CD4-positive, alpha-beta T cell treated with Interferon gamma for 1 hour (primary cell): ENCODE data around the gene HOXA4.

Experiments used
- DNase-seq: peaks from one replicate; pipeline ENCODE4 v3.0.0-alpha.2; 2020

The HOXA4 gene

DNA sequence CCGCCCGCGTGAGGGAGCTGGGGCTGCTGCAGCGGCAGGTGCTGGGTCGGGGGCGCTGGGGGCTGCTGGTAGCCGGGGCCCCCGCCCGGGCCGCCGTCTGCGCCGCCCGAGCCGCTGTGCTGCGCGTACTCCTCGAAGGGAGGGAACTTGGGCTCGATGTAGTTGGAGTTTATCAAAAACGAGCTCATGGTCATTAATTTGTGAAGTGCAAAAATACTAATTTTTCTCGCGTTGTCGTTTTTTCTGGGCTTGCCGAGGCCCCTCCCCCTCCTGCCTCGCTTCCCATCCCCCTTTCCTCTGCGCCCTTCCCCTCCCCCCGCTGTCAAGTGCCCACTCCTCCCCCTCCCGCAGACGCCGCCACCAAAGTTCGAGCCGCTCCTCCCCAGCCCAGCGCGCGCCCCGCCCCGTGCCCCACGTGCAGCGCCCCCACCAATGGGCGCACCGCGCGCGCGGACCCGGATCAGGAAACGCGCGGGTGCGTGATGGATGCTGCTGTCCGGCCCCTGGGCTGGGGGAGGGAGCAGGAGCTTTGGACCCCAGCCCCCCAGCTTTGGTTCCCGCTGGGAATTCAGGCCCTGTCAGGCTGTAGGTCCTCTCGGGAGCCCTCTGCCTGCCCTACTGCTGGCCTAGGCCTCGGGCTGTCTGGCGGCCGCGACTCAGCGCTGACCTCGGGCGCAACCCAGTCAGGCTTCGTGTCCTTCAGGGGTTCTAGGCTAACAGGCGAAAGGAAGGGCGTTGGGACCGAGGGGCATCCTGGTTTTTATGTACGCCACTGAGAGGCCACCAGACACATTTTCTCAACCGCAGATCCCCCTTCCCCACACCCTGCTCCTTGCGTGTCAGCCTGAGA lies at the start of gene HOXA4:
Gene HOXA4, minus strand, starts transcription at position 218 of the 850 bp plus-strand sequence. Its CDS starts 24 bp downstream, at position 194.
- DNase-seq, result peak; percentile 85

DNA sequence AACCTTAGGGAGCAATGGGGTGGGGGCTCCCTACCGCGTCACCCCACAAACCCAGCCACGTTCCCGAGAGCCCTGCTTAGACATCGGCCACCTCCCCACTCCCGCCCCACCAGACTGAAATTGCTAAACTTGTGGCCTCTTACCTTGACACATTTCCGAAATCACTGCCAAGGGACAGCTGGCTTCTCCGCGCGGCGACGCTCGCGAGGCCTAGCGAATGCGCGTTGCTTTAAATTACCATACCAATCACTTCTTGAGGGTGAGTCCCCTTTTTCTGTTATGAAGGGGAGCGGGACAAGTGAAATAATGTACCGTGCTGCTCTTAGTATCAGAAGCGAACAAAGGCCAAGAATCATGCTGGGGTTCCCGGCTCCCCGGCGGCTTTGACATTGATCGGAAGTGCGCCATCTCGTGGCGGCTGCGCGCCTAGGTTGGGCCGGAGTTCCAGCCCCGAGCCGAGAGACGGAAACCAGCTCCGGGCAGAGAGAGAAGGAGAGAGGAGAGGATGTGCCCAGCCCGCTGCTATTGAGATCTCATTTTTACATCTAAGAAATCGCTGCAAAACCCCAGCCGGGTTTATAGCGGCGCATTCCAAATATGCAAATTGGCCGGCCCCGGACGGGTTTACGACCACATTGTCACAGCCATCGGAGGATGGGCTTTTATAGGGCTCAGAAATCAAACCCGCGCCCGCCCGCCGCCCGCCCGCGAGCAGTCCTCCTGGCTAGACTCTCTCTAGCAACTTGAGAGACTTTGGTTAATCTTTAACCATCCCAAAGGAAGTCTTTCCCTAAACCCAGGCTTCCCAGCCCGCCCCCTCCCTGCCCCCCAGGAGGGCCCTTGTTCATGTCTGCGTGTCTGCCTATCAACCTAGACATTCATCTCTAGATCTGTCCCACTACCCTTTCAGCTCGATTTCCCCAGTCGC lies 49.2 kb upstream of the HOXA4 start:
- DNase-seq, result peak; percentile 57

DNA sequence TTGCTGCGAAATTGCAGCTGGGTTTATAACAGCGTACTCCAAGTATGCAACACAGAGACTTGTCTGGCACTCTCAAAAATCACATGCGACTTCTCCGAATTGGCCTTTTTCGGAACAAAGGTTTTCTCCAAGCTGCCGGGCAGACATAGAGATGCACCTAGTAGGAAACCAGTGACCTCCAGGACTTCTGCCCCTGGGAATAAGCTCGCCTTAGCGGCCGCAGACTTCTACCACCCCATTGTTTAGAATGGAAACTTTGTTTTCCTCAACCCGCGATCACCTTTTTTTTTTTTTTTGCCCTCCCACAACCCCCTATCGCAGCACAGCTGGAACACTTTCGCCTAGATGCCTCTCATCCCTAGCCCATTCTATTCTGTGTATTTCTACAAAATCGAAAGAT lies 48.5 kb upstream of the HOXA4 start:
- no peak for DNase-seq

DNA sequence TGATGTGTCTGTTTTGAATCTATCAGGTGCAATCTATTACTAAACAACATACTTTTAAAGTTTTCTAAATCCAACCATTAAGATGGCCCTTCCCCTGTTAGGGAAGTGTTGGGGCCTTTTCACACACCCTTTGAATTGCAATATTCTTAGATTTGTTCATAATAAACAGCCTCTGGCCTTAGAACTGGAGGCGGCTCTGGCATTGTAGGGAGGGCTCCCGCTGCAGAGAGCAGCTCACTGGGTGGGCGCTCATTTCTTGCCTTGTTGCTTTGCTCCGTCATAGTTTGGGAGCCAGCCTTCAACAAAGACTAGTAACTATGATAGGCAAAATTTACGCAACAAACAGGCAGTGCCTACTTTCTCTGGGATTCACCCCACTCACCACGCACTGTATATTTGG lies 47.8 kb upstream of the HOXA4 start:
- DNase-seq, result no peak

DNA sequence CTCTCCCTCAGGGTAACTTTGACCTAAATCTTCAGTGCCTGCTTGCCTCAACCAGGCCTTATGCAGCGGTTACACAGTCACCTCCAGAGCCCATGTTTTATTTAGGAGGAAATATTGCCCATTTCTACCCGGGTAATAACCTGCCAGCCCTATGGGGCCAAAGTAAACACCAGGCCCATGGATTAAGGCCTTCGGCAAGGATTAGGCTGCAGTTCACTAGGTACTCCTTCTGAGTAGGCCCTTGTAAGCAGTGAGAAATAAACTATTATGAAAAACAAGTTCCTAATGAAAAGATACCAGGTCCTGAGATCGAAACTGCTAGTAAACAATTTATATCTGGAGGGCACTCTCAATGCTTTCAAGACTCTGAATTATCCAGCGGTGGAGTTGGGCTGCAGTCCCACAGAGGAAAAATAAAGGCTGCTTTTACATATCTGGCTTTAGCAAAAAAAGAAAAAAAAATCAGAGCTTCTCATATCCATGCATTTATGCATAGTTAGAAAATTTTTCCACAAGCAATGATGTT lies 47.3 kb upstream of the HOXA4 start:
- DNase-seq, result no peak

DNA sequence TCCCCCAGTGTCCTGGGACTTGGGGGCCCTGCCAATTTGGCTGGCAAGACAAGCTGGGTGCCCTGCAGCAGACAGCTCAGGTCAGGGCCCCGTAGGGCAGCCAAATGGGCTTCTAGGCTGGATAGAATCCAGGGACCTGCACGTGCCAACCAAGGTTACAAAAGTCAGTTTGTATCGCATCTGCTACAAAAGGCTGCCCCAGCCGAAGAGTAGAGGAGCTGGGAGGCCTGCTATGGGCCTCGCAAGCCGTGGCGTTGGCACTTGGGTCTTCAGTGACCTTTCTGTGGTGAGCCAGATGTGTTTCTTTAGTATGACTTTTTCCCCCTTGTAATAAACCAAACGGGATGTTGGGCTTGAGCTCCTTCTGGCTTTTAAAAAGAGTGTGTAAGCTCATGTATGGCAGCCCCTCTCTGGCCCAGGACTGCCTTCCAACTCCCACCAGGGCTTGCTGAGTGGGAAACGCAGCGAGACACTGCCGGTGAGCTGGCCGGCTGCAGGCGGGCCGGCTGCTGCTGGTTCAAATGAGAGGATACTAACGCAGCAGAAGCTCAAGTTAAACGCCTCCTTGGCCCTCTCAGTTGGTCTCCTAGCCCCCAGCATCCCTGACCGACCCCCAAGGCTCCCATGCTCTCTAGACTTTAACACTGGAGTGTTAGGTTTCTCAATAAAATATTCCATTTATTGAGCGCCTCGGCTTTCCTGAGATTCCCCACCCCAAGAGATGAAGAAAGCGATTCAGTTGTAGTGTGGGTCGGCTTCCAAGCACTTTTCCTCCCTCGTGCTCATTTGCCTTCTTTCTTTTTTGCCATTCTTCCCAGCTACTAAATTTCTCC lies 46.6 kb upstream of the HOXA4 start:
- DNase-seq, result no peak

DNA sequence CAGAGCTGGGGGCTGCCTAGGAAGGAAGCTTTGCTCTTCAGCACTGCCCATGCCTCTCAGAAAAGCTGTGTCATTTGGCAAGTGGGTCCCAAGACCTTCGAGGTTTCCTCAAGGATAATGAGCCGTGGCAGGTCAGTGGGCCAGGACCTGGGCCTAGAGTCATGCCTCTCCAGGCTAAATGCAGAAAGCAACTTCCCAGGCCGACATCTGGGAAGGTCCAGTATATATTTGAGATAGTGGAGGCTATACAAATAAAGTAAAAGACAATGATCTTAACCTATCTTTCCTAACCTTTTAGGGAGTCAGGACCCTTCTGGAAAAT lies 45.9 kb upstream of the HOXA4 start:
- DNase-seq, result no peak

DNA sequence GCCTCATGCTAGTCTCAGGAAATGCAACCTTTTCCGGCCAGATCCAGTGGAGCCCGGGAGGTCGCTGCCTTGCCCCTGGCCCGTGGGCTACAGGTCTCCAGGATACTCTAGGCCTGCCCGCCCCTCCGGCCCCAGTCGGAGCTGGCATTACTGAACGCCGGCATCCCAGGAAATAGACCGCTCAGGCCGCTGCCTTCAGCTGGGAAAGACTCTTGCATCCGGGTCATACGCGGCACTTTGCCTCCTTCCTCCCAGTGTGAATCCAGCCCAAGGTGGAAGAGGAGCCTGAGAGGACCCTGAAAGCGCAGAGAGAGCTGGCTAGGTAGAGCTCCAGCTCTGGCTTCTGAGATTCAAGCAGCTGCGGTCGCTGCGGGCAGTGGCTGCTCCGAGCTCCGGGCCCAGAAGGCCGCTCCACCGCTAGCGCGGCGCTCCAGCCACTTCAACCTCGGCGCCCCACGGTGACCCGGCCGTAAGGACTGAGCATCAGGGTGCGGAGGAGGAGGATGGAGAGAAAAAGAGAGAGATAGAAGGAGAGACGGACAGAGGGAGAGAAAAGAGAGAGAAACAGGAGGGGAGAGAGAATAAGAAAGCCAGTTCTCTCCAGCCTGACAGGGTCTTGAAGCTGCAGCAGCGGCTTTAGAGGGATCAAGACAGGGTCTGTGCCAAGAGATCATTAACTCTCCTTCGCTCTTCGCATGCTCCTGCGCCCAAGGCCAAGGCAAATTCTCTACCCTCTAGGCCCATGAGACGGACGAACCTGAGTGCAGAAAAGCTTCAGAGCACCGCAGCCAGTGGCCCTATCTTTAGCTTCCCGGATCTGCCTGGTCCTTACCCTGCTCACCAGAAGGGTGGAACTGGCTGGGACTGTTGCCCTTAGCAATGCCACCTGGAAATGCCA lies 45.3 kb upstream of the HOXA4 start:
- DNase-seq, result no peak

DNA sequence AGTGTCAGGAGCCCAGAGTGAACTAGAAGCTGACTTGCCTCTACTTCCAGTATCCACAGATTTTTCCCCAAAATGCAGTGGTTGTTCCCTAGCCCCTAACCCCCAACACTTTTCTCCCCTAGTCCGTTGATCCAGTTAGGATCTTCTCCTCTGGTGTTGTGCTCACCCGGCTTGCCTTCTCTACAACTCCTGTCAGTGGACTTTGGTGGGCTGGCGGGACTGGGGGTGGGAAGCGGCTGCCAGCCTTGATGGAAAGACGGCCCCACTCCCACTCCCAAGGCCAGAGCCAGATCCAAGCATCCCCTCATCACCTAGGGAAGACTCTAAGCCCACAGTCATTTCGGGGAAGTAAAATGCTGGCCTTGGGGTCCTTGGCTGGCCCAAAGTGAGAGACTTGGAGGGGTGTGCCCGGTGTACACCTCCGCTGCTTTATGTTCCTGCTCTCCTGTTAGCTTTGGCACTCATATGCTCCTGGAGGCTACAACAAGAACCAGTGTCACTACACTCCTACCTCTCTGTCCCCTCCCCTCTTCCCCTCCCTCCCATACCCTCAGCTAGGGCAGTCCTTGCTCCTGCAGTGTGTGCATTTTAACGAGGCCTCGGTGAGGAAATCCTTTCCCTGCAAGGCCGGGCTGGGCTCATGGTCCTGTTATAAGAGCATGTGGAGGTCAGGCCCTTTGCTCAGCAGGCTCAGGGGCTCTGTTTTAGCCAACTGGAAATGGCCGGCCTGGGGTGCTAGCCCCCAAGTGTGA lies 44.5 kb upstream of the HOXA4 start:
- no peak for DNase-seq

DNA sequence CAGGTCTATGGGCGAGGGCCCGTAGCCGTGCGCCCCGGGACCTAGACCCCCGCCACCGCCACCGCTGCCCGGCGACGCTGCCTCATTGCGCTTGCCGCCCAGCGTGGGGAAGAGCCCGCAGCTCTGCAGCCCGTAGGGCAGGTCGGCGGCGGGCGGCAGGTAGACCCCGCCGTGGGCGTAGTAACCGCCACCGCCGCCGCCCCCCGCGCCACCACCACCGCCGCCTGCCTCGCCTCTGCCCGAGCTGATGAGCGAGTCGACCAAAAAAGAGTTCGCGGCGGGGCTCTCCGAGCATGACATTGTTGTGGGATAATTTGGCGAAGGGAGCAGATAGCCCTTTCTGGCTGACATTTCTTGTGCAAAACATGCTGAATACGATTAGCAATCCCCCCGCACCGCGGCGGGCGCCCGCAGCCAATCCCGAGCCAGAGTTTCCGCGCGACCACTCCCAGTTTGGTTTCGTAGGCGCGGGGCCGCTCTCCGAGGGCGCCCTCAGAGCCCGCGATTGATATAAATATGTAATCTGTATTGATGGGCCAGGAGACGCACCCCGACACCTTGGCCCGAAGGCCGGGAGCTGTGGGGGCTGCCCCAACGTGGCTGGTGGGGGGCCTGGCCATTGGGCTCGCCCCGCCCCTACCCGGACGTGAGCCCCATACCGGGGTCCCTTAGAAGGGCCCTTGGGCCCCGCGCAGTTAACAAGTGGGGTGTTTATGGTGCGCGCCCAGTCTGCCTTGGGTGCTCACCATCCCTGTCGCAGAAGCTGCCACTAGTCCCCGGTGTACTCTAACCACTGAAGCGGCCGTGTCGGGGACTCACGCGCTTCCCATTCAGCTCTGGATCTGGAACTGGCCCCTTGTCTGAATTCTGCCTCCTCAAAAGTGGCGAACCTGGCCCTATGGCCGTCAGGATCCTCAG lies 43.7 kb upstream of the HOXA4 start, which contains the start of gene HOXA10:
Gene HOXA10, minus strand, starts transcription at position 365 of the 918 bp plus-strand sequence. Its CDS starts 14 bp downstream, at position 351.
- no peak for DNase-seq

DNA sequence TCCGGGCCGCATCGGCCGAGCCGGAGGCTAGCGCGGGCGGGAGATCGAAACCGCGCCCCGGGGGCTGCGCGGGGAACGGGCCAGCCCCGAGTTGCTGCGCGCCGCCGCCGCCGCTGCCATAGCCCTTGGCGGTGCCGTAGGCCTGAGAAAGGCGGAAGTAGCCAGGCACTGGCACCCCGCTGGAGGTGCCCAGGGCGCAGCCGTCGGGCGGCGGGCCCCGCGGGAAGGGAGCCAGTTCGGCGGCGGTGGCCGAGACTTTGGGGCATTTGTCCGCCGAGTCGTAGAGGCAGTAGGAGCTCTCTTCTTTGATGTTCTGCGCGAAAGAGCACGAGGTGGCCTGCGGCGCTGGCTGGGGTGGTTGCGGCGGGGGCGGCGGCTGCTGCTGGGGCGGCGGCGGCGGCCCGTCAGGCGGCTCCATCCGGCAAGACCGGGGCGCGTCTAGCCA lies 43.0 kb upstream of the HOXA4 start:
- DNase-seq, result peak; percentile 33

DNA sequence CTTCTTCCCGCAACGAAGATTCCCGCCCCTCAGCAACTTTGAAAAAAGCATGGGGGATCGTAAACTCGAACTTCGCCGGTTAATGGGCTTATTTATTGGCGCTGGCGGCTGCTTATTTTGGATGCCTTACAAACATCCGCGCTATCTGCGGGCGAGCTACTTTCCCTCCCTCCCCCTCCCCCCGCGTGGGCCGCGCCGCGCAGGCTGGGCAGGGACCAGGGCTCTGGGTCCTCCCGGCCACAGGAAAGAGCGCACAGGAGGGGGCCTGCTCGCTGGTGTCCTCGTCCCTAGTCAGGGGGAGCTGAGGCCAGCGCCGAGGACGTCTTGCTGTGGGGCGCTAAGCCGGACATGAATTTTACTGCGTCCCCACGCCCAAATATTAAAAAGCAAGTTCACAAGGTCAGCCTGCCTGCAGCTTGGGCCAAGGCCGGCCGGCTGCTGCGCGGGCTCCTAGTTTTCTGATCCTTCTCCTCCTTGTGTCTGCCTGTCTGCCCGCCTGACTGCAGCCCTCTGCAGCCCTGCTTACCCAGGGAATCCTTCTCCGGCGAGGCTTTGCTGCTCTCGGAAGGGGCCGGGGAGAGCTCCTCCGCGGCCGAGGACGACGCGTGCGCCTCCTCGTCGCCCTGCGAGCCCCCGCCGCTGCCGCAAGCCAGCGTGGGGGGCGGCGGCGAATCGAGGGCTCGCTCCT lies 42.4 kb upstream of the HOXA4 start:
- DNase-seq, result no peak

DNA sequence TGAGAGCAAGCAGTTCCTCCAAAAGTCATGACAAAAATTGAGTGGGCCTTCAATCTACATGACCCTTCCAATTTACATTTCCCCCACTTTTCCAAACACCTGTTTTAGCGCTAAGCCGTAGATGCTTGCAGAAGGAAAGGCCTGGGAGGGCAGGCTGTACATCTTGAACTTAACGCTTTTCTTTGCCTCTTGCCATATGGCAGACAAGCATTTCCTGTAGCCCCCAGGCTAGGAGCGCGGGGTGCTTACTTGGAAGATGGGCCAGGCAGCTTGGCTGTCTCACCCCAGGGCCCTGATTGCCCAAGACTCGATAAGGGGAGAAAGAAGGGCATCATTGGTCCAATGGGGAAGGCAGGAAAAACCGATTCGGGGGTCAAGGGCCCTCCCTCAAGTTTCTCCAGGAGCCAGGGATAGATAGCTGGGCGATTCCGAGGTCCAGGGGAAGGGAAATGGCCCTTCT lies 41.8 kb upstream of the HOXA4 start:
- DNase-seq, result no peak

DNA sequence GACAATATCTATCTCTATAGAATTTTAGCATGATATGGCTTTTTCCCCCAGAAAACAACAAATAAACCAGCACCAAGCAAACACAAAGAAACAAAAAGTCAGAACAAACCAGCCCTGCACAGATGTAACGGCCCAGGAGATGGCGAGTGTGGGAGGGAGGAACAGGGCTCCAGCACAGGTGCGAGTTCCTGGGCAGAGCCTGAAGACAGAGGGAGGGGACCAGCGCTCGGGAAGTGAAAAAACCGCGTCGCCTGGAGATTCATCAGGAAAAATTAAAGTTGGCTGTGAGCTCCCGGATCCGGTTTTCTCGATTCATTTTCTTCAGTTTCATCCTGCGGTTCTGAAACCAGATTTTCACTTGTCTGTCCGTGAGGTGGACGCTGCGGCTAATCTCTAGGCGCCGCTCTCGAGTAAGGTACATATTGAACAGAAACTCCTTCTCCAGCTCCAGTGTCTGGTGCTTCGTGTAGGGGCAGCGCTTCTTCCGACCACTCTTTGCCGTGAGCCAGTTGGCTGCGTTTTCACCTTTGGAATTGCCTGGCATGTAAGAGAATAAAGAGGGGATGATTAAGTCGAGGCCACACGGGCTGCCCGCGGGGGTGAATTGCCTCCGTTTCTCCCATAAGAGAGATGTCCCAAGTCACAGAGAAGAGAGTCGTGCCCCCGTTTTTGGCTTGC lies 41.2 kb upstream of the HOXA4 start:
- DNase-seq, result no peak

DNA sequence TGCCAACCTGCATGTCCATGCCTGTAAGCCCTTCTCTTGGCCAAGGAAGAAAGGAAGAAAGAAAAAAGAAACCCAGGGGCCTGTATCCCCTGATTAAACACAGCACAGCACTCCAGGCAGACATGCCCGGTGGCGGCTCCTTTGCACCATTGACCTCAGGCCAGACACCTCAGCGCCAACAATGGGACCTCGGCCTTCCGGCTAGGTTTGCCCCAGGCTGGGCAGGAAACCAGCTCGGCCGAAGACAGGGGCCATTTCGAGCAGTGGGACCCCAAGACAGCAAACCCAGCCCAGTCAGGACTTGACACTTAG lies 40.7 kb upstream of the HOXA4 start:
- DNase-seq, result no peak

DNA sequence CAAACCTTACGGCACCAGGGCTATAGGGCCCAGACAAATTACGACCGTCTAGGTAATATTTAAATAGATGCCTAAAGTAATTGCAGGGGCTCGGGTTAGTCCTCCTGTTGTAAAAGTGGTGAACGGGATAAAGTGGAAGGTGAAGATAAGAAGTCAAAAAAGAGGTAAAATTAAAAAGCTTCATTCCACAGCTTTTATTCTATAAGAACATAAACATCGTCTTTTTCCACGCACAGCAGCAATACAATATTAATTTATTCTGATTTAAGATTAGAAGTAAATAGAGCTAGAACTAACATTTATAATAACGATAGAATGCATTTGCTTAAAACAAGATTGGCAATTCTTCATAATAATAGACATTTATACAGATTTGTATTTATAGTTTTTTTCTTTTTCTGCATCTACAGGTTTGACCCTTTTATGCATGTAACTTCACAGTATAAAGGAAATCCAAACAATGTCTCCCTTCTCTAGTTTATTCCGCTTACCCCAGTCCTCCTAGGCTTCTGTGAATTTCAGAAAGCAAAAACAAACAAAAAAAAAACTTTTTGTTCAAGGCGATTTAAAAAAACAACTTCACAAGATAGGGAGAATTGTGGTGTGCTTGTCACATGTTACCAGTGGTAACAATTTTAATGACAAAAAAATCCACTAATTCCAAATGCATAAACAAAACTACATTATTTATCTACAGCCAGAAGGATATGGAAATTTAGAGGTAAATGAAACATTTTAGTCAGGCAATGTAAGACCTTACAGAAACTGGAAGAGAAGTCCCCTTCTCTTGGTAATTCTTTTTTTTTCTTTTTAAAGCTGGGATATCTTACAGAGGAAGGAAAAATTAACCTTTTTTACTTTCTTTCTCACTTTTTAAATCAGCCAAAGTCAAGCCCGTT lies 40.1 kb upstream of the HOXA4 start:
- no peak for DNase-seq

DNA sequence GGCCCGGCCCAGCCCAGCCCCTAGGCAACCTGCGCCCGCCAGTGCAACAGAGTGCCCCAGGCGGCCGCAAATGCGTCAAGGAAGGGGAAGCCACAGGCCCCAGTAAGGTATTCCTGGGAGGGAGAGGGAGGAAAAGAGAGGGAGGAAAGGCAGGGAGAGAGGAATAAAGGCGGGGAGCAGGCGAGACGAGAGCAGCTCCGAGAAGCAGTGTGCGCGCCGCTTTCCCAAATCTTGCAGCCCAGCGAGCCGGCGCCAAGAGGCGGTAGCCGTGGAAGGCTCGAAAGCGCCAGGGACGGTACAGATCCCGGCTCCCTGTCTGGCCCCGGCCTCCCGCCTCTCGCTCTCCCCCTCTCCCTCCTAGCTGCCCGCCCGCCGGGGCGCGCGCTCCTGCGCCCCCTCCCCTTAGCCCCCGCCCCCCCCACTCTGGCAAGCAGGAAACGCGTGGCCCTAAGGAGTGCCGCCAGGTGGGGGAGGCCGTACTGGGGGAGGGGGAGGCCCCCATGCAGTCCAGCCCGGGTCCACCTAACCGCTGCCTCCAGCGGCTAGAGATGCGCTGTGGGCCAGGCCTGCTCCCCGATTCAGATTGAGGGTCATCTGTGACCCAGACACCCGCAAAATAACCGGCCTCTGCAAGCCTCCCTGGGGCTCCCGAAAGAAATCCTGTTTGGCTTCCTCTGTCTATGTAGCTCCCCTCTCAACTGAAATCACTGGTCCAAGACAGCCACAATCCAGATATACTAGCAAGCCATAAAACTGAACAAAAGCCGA lies 39.3 kb upstream of the HOXA4 start:
- DNase-seq, result no peak
